Measurements from ENCODE around the gene AQR.
A peak's percentile ranks its signal among the peaks of the same experiment; 100 is the strongest.

- TF ChIP-seq MIXL1 (CRISPR knock-in tag; IDR thresholded peaks at IDR 0.05) (peak; percentile 68), ZNF367 (CRISPR knock-in tag; IDR thresholded peaks at IDR 0.05; ENCODE audit: borderline replicate concordance) (peak; percentile 24; the same call in 1 of the 2 replicates), ZNF331 (CRISPR knock-in tag; IDR thresholded peaks at IDR 0.05) (peak; percentile 67), ZNF10 (CRISPR knock-in tag; IDR thresholded peaks at IDR 0.05; ENCODE audit: borderline replicate concordance, low read depth) (no peak)
Observed at GRCh38 chr15:34988027-34988902, 18.7 kb upstream of the AQR start, which contains the start of gene ZNF770.
